Measurements from ENCODE around the gene TCF15. TPM values are rescaled to one million over a fixed set of nuclear protein-coding genes. Genes with fewer than 3 reads are reported as not detected.

Gene TCF15
- total RNA-seq, 4 donors from 2014 or later: 2.3 to 5.7 (median 3.3) TPM

DNA sequence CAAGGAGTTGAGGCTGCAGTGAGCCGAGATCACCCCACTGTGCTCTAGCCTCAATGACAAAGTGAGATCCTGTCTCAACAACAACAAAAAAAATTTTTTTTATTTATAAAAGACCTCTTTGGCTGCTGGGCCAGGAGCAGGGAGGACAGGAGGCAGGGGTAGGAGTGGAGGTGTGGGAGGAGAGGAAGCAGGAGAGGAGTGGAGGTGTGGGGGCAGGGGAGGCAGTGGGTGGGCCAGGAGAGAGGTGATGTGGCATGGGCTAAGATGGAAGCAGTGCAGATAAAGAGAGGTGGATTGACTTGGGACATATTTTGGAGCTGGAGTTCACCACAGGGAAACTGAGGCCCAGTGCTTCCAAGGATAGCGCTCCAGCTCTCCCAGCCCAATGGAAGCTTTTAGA lies 53.1 kb downstream of the TCF15 start:
- intact Hi-C loops (cut with DNase I): no loop called here
- DNase-seq (ENCODE audit: extremely low spot score): no peak

DNA sequence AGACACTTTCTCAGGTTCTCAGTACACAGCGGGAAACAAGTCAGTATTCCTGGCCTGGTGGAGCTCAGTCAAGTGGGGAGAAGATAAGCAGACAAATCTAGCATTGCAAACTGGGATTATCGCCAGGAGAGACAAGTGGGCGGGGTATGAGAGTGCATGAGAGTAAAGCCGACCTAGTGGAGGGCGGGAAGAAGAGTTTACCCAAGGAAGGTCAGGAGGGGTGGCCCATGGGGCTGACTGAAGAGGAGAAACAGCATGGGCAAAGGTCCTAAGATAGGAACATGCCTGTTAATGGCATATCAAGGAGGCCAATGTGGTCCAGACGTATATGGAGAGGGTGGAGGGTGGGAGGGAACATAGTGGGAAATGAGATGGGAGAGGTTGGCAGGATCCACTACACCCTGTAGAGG lies 54.1 kb downstream of the TCF15 start:
- Histone ChIP-seq H3K27me3 (peaks cover 0 to 79% (median 4%) of the 10 kb centered on the region in 4 donors), H3K4me3 (no peak overlapping the region)

More for the DNA sequence above, 53.1 kb downstream of the TCF15 start:
- Histone ChIP-seq H3K27me3 (peaks cover 0 to 82% (median 4%) of the 10 kb centered on the region in 4 donors), H3K4me1 (peaks cover 0 to 10% (median 1%) of the 10 kb centered on the region in 4 donors), H3K36me3 (no peaks in the 10 kb centered on the region), H3K27ac (replicated peaks in 1 of 4) (no peak overlapping the region), H3K9me3 (no peaks in the 10 kb centered on the region), H3K4me3 (no peak overlapping the region)
- TF ChIP-seq, protein P1, sequence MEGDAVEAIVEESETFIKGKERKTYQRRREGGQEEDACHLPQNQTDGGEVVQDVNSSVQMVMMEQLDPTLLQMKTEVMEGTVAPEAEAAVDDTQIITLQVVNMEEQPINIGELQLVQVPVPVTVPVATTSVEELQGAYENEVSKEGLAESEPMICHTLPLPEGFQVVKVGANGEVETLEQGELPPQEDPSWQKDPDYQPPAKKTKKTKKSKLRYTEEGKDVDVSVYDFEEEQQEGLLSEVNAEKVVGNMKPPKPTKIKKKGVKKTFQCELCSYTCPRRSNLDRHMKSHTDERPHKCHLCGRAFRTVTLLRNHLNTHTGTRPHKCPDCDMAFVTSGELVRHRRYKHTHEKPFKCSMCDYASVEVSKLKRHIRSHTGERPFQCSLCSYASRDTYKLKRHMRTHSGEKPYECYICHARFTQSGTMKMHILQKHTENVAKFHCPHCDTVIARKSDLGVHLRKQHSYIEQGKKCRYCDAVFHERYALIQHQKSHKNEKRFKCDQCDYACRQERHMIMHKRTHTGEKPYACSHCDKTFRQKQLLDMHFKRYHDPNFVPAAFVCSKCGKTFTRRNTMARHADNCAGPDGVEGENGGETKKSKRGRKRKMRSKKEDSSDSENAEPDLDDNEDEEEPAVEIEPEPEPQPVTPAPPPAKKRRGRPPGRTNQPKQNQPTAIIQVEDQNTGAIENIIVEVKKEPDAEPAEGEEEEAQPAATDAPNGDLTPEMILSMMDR (IDR thresholded peaks at IDR 0.05): no peak
- TF ChIP-seq EP300 (IDR thresholded peaks at IDR 0.05) (no peak), POLR2AphosphoS5 (IDR thresholded peaks at IDR 0.05) (no peak), POLR2A (IDR thresholded peaks at IDR 0.05; ENCODE audit: low read depth) (no peak)
- 94% methylated on average over 2 of the region's 2 CpGs for WGBS

More for the DNA sequence above, 54.1 kb downstream of the TCF15 start:
- Histone ChIP-seq H3K36me3 (no peaks in the 10 kb centered on the region), H3K4me1 (peaks cover 0 to 3% (median 0%) of the 10 kb centered on the region in 4 donors), H3K27ac (replicated peaks in 1 of 4) (no peak overlapping the region), H3K9me3 (no peaks in the 10 kb centered on the region)
- WGBS: 35% methylated on average over 6 of the region's 6 CpGs
- no peak for DNase-seq (ENCODE audit: extremely low spot score)
- TF ChIP-seq POLR2AphosphoS5 (IDR thresholded peaks at IDR 0.05) (no peak), POLR2A (IDR thresholded peaks at IDR 0.05; ENCODE audit: low read depth) (no peak), EP300 (IDR thresholded peaks at IDR 0.05) (no peak)
- TF ChIP-seq, protein P1 (IDR thresholded peaks at IDR 0.05): no peak
- intact Hi-C loops (cut with DNase I): no loop called here

Other genes with a start within 250 kb of the TCF15 start
- gene TRIB3, start 229.5 kb downstream of the TCF15 start, total RNA-seq: 1 to 10 TPM in 3 of 4 donors, under 1 TPM in 1; 0.83 to 6.8 (median 4.0) TPM
- 10 to 100 TPM; 75.7 to 85.6 (median 80.7) TPM for gene RBCK1, start 202.0 kb downstream of the TCF15 start, total RNA-seq
- gene TBC1D20, start 147.8 kb downstream of the TCF15 start, total RNA-seq: 10 to 100 TPM; 34.9 to 47.7 (median 41.7) TPM
- gene CSNK2A1, start 66.5 kb downstream of the TCF15 start, total RNA-seq: 10 to 100 TPM; 41.5 to 69.5 (median 53.6) TPM
- gene SRXN1, start 42.9 kb upstream of the TCF15 start, total RNA-seq: 10 to 100 TPM; 37.0 to 58.2 (median 41.4) TPM
- not detected for gene SCRT2, start 65.5 kb upstream of the TCF15 start, total RNA-seq
- 1 to 10 TPM in 3 of 4 donors, not detected in 1; 1.5 to 2.2 (median 1.7) TPM for gene SLC52A3, start 158.2 kb upstream of the TCF15 start, total RNA-seq
- gene FAM110A, start 223.4 kb upstream of the TCF15 start, total RNA-seq: 1 to 10 TPM; 2.0 to 4.4 (median 3.2) TPM

Measured in esophagus muscularis mucosa (tissue), 4 donors.